HuH-7 (cell line): ENCODE measurements around the gene TCOF1.

ENCODE experiments used
- DNase-seq: peaks from one replicate; pipeline ENCODE4 v3.0.0; 2011; ENCODE audit warnings: low spot score

TCOF1 gene

GRCh38 chr5:150352244-150353031, 5.1 kb upstream of the TCOF1 start:
- no peak for DNase-seq

- DNase-seq = no peak
Measured at GRCh38 chr5:150353032-150353675, 4.3 kb upstream of the TCOF1 start.

DNA sequence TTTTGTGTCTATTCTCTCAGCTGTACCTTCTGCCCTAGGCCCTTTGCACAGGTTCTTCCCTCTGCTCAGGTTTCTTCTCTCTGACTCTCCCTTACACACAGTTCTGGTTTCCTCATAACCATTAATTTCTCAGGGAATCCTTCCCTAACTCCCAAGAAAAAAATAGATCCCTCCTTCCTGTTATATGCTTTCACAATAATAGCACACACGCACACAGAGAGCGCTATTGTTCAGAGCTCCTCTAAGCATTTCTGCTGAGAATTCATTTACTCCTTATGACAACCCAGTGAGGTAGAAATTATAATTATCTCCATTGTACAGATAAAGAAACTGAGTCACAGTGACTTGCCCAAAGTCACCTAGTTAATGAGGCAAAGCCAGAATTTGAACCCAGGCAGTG, 1.7 kb upstream of the TCOF1 start:
- no peak for DNase-seq

DNA sequence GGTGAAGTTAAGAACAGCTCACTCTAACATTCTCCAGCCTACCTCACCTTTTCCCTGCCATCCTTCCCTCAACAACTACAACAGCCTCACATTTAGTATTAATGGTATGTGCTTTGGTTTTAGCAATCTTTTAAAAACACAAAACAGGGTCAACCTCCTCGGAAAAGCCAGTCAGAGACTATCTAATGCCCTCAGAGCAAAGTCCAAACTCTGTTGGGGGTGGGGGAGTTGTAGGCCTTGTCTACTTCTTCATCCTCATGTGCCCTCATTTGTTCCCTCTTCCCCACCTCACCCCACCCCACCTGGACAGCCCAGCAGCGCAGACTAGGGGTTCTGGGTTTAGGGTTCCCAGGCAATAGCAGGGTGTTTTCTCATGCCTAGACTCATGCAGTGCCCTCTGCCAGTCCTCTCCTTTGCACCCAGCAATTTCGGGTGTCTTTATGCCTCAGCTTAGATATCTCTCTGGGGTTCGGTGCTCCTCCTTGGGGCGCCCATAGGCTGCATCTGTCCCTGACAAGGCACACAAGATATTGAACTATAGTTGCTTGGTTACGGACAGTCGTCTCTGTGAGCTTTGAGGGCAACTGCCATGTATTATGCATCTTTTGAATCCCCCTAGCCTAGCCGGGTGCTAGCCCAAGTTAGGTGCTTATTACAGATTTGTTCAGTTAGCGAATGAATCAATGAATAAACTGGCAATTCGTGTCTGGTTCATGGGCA, 762 bp upstream of the TCOF1 start:
- no peak for DNase-seq

DNA sequence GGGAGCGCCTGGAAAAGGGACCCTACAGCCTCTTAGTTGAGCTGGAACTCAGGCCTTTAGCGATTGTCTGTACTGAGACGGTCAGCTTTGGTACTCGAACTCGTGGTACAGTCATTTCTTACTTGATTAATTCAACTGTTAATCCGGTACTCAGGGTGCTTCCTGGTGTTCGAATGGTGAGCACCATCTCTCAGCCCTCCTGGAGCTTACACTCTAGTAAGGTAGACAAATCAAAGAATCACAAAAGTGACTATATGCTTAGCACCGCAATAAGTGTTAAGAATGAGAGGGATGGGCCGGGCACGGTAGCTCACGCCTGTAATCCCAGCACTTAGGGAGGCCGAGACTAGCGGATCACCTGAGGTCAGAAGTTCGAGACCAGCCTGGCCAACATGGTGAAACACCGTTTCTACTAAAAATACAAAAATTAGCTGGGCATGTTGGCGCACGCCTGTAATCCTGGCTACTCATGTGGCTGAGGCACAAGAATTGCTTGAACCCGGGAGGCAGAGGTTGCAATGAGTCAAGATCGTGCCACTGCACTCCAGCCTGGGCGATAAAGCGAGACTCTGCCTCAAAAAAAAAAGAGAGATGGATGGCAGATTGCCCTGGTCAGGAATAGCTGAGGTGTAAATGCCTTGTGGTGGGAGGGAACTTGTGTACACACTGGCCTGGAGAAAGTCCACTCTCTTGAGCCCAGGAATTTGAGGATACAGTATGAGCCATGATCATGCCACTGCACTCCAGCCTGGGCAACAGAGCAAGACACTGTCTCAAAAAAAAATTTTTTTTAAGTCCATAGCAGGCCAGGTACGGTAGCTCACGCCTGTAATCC, 981 bp downstream of the TCOF1 start:
- no peak for DNase-seq

DNA sequence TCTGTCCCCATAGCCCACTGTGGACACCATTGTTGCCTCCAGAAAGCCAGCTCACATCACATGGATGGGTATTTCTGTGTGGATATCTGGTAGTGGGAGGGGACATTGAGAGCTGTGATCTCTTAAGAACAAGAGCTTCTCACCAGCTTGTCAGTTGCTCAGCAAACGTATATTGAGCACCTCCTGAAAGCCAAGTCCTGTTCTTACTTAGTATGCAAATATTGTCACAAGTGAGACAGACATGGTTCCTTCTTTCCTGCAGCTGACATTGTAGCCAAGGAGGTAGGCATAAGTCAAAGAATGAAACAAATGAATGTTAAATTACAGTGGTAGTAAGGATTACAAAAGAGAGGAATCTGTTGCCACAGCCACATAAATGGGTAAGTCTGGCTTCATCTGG, 3.8 kb downstream of the TCOF1 start:
- DNase-seq = no peak

- no peak for DNase-seq
Measured at GRCh38 chr5:150363185-150363584, 5.7 kb downstream of the TCOF1 start.

DNA sequence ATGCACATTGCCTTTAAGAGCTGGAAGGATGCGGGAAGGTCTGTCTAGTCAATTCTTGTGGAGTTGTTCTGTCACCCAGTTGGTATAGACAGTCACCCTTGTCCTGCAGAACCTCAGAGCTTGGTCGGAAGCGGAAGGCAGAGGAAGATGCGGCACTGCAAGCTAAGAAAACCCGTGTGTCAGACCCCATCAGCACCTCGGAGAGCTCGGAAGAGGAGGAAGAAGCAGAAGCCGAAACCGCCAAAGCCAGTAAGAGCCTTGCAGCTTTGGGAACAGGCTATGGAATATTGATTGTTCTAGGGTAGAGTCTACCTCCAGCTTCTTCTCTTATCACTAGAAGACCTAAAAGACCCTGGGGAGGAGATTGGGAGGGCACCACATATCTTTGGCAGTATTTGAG, 6.5 kb downstream of the TCOF1 start:
- DNase-seq = no peak

DNA sequence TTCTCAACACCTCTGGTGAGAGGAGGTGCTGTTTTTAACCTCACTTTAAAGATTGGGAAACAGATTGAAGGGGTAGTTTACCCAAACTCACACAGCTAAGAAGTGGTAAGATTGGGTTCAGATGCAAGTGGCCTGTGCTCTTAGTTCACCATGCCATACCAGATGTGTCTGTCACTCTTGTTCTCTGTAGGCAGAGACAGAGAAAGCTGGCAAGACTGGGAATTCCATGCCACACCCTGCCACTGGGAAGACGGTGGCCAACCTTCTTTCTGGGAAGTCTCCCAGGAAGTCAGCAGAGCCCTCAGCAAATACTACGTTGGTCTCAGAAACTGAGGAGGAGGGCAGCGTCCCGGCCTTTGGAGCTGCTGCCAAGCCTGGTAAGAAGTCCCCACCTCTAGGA, 11.0 kb downstream of the TCOF1 start:
- no peak for DNase-seq

- no peak for DNase-seq
Measured at GRCh38 chr5:150372639-150373038, 15.1 kb downstream of the TCOF1 start.

- no peak for DNase-seq
Measured at GRCh38 chr5:150374651-150375050, 17.2 kb downstream of the TCOF1 start.

- no peak for DNase-seq
Measured at GRCh38 chr5:150376799-150377771, 19.6 kb downstream of the TCOF1 start.

DNA sequence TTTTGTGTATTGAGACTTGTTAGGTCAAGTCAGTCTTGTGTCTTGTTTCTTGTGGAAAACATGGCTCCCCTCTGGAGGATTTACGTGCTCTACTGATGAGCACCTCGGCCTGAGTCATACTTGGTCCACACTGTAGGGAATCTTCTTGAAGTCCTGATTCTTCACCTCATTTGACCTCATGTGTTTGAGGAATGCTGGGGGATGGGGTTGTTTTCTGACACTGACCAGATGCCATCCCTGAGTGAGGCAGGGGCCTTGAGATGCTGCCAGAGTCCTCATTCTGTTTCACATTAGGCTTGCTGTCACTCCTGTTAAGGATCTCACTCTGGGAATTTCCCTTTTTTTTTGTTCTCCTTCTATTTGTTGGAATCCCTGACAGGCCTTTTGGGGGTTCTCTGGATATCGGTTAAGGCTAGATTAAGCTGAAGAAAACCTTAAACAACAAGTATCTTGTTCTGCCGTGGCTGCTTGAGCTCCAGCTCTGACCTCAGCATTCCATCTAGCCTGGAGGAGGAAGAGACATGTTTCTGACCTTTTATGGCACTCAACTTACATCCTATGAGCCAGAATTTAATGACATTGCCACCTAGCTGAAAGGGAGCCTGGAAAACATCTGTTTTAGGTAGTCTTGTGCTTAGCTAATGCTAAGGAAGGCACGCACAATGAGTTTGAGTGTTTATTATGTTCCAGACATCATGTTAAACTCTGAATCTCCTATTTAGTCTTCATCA, 20.6 kb downstream of the TCOF1 start:
- DNase-seq = no peak

- no peak for DNase-seq
Measured at GRCh38 chr5:150384701-150385100, 27.2 kb downstream of the TCOF1 start.

DNA sequence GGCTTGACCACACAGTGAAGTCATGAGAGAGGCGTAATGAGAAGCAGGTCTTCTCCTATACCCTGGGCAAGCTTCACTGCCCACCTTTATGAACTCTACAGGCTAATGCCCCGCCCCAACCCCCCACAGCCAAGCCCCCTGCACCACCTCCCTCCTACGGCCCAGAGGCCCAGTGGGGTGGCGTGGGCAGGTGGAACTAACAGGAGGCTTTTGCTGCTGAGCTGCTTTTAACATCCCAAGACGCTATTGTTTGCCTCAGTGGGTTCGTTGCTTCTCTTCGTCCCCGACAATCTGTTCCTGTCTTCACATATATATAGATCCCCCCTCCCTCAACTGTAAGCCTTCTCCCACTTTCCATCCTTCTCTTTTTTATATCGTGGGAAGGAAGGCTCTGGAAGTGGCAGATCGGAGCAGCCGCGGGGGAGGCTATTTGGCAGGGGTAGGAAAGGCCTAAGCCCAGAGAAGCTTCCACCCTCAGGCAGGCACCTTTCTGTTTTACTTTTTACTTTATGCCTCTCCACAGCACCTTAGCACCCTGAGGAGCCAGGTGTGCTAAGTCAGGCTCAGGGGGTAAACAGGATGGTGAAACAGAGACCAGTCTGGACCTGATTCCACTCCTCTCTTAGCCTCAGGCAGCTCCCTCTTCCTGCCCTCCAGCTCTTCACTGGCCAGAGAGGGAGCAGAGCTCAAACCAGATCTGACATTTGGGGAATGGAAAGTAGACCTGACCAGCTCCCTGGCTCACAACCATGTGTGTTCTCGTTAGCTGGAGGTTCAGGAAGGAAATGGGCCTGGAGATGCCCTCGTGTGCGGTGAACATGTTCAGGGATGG, 28.7 kb downstream of the TCOF1 start:
- no peak for DNase-seq

DNA sequence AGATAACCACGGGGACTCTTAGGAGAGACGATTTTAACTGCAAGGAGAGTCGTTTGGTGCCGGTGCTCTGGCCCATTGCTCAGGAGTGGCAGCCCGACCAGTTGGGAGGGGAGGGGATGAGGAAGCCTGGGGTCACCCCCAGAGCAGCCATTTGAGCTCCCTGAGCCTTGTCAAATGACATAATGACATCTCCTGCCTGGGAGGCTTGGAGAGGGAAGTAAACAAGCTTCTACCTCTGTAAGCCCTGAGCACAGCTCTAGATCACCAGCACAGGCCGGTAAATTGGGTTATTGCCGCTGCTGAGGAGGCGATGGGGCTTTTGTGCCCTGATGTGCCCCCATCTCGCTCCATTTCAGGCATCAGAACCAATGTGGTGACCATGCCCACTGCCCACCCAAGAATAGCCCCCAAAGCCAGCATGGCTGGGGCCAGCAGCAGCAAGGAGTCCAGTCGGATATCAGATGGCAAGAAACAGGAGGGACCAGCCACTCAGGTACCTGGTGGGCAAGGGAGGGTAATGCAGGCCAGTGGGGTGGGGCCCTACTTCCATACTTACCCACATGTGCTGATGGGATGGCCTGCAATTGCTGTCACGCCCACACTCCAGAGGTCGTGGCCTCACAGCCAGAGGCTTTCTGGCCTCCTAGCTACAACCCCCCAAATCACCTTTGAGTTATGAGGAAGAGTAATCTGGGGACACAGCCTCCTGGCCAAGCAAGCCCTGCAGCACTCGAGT, 32.2 kb downstream of the TCOF1 start:
- DNase-seq = no peak

- no peak for DNase-seq
Measured at GRCh38 chr5:150391064-150391834, 33.8 kb downstream of the TCOF1 start.

DNA sequence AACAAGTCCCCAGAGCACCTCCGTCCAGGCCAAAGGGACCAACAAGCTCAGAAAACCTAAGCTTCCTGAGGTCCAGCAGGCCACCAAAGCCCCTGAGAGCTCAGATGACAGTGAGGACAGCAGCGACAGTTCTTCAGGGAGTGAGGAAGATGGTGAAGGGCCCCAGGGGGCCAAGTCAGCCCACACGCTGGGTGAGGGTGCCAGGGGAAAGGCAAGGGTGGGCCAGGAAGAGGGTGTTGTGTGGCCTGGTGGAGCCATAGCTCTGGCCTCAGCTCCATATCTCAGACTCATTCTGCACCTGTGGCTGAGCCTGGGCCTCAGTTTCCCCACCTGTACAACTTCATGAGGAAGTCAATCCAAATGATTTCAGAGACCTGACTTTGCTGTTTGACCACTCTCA, 34.5 kb downstream of the TCOF1 start:
- DNase-seq = no peak
